ENCODE results near the gene TBL1X. TPM values are rescaled to one million over a fixed set of nuclear protein-coding genes. Genes with fewer than 3 reads are reported as not detected.

Gene TBL1X
- total RNA-seq, 4 donors from 2014 or later, result 32.9 to 42.9 (median 33.4) TPM

DNA sequence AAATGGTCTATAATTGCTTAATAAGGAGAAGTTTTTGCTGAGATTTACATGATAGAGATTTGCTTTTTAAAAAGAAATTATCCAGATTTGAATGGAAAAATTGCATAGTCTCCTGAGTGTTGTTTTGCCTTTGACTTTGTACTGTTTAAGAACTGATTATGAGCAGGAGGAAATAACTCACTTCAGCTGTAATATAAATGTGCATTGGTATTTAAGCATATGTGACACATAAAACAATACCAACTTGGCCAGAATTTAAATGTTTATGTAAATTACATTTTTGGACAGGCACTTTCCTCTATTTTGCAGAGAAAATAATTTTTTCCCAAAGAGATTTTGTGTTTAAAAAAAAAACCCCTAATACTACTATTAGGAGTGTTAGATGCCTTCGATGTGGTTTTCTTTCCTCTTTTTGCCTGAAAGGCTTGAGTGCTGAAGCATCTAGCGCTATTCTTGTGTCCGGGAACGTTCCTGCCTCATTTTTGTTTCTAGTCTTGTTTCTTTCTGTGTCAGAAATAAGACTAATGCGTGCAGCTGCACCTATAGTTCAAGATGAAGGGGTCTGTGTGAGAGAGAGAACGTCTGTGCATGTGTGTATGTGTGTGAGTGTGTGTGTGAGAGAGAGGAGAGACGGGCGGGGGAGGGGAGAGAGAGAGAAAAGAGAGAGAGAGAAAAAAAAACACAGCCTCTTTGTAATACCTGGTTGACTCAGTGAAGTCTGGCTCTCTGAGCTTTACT lies 60.8 kb downstream of the TBL1X start:
- Histone ChIP-seq H3K27ac (no peak overlapping the region), H3K4me1 (peaks cover 7 to 16% of the 10 kb centered on the region in 2 donors), H3K36me3 (no peaks in the 10 kb centered on the region), H3K27me3 (no peaks in the 10 kb centered on the region), H3K4me3 (replicated peaks in 1 of 3) (no peak overlapping the region), H3K9me3 (no peaks in the 10 kb centered on the region)
- intact Hi-C loops (cut with DNase I), result no loop called here
- TF ChIP-seq, protein P1, sequence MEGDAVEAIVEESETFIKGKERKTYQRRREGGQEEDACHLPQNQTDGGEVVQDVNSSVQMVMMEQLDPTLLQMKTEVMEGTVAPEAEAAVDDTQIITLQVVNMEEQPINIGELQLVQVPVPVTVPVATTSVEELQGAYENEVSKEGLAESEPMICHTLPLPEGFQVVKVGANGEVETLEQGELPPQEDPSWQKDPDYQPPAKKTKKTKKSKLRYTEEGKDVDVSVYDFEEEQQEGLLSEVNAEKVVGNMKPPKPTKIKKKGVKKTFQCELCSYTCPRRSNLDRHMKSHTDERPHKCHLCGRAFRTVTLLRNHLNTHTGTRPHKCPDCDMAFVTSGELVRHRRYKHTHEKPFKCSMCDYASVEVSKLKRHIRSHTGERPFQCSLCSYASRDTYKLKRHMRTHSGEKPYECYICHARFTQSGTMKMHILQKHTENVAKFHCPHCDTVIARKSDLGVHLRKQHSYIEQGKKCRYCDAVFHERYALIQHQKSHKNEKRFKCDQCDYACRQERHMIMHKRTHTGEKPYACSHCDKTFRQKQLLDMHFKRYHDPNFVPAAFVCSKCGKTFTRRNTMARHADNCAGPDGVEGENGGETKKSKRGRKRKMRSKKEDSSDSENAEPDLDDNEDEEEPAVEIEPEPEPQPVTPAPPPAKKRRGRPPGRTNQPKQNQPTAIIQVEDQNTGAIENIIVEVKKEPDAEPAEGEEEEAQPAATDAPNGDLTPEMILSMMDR (IDR thresholded peaks at IDR 0.05), result no peak
- TF ChIP-seq POLR2A (IDR thresholded peaks at IDR 0.05), result no peak
- peak; percentile 26 to 27 for DNase-seq
- WGBS, 2 donors, result 19 to 20% methylated on average over 8 of the region's 8 CpGs

- H3K9me3 ChIP-seq, result no peaks in the 10 kb centered on the region
- TF ChIP-seq, protein P1 (IDR thresholded peaks at IDR 0.05), result no peak
- TF ChIP-seq POLR2A (IDR thresholded peaks at IDR 0.05), result no peak
- intact Hi-C loops (cut with DNase I), result no loop called here
Observed at GRCh38 chrX:9526965-9527364, 62.1 kb downstream of the TBL1X start.

DNA sequence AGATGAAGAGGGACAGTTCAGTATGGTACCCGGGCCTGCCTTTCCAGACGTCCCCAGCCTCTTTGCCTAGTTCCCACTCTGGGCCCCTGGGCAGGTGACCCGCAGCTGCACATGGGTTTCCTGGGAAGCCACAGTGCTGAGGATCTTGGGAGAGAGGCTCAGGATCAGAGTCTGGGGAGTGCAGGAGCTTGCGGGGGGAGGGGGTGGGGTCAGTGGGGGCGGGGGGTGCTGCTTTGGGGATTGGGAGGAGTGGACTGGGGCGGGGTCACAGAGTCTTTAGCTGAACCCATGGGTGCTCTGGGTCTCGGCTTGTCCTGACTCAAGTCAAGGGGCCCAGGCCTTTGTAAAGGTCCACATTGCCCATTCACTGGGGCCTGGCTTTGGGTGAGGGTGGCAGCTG lies 63.6 kb downstream of the TBL1X start:
- Histone ChIP-seq H3K27ac (no peak overlapping the region), H3K9me3 (no peaks in the 10 kb centered on the region), H3K4me3 (replicated peaks in 1 of 3) (no peak overlapping the region), H3K27me3 (no peaks in the 10 kb centered on the region), H3K4me1 (peaks cover 3 to 13% of the 10 kb centered on the region in 2 donors), H3K36me3 (no peaks in the 10 kb centered on the region)
- TF ChIP-seq, protein P1 (IDR thresholded peaks at IDR 0.05), result no peak
- no peak for TF ChIP-seq POLR2A (IDR thresholded peaks at IDR 0.05)
- DNase-seq, result no peak
- 100% methylated on average over 2 of the region's 7 CpGs; no CpG with 5 or more reads in 1 of the 2 donors for WGBS, 2 donors
- intact Hi-C loops (cut with DNase I), result no loop called here

More at GRCh38 chrX:9526965-9527364, 62.1 kb downstream of the TBL1X start:
- no peaks in the 10 kb centered on the region for H3K36me3 ChIP-seq
- no peaks in the 10 kb centered on the region for H3K27me3 ChIP-seq
- peaks cover 7 to 20% of the 10 kb centered on the region in 2 donors for H3K4me1 ChIP-seq
- DNase-seq, result no peak
- 82 to 88% methylated on average over 9 to 10 of the region's 14 CpGs for WGBS, 2 donors
- H3K4me3 ChIP-seq (replicated peaks in 1 of 3), result no peak overlapping the region
- no peak overlapping the region for H3K27ac ChIP-seq

DNA sequence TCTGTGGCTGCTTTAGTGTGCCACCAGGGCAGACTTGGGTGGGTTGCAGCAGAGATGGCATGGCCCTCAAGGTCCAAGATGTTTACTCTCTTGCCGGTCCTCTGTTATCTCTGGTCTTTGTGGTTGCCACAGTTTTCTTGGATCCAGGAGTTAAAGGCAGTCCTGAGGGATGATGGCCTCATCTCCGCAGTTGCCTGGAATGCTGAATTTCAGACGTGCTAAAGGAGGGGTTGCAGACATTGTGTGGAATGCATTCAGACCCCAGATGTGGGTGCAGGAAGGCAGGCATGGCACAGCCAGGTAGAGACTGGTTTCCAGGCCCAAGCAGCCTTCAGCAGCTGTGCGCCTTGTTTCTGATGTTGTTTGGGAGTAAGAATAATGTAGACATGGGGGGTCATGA lies 64.4 kb downstream of the TBL1X start:
- TF ChIP-seq, protein P1 (IDR thresholded peaks at IDR 0.05), result no peak
- no peak for TF ChIP-seq POLR2A (IDR thresholded peaks at IDR 0.05)
- Histone ChIP-seq H3K4me1 (peaks cover 3 to 13% of the 10 kb centered on the region in 2 donors), H3K27me3 (no peaks in the 10 kb centered on the region), H3K9me3 (no peaks in the 10 kb centered on the region), H3K36me3 (no peaks in the 10 kb centered on the region), H3K4me3 (replicated peaks in 1 of 3) (no peak overlapping the region), H3K27ac (no peak overlapping the region)
- intact Hi-C loops (cut with DNase I), result no loop called here
- DNase-seq, result no peak
- WGBS, 2 donors, result 80 to 83% methylated on average over 3 of the region's 4 CpGs

DNA sequence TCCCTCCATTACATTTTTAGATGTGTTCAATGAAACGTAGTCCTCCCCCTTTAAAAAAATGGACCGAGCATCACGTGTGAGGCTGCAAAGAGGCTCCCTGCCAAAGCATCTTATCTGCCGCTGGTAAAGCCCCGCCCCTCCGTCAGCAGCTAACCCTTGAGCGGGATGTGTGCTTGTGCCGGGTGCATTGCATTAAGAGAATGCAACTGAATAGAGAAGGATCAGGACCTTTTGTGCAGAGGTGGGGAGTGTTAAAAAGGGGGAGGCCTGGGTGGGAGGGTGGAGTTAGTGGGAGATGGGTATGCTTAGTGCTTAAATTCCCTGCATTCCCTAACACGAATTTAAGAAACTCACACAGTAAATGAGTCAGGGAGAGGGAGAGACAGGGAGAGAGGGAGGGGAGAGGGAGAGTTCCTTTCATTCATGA lies 66.0 kb downstream of the TBL1X start:
- no peaks in the 10 kb centered on the region for H3K27me3 ChIP-seq
- H3K4me1 ChIP-seq, result peaks cover 13 to 24% of the 10 kb centered on the region in 2 donors
- 1 to 2% methylated on average over 9 of the region's 9 CpGs for WGBS, 2 donors
- no peak overlapping the region for H3K4me3 ChIP-seq (replicated peaks in 1 of 3)
- TF ChIP-seq POLR2A (IDR thresholded peaks at IDR 0.05), result no peak
- TF ChIP-seq, protein P1 (IDR thresholded peaks at IDR 0.05), result no peak
- no peaks in the 10 kb centered on the region for H3K9me3 ChIP-seq
- intact Hi-C loops (cut with DNase I), result no loop called here
- H3K36me3 ChIP-seq, result no peaks in the 10 kb centered on the region
- peak; percentile 77 to 78 for DNase-seq
- H3K27ac ChIP-seq, result no peak overlapping the region
